HG02870 (cell line): Measurements from ENCODE around the gene TMEM244.
A peak's percentile ranks its signal among the peaks of the same experiment; 100 is the strongest.
"Not testable (repeated sequence)": the region's sequence is repeated elsewhere in the genome, so short reads cannot be mapped to it uniquely, and the experiment has no call there.

Experiments
- ATAC-seq: cut with Tn5 transposase; IDR thresholded peaks from one replicate; pipeline ENCODE4 v1.9.1; 2021; ENCODE audit warnings: mild to moderate bottlenecking, moderate library complexity; ENCODE audit not compliant: unreplicated experiment

Gene TMEM244

DNA sequence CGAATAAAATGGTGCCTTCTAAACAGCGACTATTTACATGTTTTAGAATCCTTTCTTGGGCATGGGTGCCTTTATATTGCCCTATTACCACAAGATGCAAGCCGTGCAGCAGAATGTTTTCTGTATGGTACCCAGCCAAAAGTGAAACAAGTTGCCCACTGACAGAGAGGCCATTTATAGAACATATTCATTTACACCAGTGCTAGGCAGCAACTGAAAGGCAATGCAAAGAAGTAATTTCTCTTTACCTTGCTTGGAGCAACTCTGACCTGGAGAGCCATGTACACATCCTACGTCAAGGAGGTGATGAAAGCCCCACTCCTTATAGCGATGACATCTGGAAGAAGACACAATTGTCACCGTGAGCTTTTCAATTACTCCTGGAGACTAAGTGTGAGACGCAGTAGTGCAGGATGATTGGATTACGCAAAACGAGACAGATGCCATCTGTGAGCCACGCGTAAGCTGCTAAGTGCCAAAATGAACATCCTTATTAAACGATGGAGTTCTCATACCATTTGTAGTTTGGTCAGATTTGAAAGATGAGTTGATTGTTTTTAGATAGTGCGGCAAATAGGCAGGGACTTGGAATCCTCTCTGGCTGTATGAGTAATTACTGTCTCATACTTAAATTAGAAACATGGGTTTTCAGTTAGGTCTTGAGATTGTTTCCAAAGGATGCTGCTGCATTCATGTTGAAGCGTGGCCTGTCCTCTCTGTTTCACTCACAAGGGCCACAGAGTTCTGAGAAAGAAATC lies at the start of gene TMEM244:
TSS of gene TMEM244 (minus strand) at position 408 of the 758 bp plus-strand sequence. CDS start at position 281, 127 bp downstream.
- ATAC-seq, result no peak

DNA sequence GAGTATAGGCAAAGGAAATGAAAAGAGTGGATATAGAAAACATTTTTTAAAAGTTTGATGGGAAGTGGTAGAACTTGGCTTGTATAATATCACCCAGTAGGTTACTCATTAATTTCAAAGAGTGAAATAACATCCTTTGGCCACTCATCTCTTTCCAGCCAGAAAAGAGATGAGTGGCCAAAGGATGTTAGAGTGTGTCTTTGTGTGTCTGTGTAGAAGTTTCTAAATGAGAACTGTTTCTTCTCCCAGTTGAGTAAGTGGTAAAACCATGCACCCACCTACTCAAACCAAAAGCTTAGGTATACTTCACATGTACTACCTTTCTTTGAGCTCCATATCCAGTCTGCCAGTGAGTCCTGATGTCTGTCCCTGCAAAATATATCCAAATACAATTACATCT lies 47.7 kb upstream of the TMEM244 start:
- peak; percentile 61 for ATAC-seq

DNA sequence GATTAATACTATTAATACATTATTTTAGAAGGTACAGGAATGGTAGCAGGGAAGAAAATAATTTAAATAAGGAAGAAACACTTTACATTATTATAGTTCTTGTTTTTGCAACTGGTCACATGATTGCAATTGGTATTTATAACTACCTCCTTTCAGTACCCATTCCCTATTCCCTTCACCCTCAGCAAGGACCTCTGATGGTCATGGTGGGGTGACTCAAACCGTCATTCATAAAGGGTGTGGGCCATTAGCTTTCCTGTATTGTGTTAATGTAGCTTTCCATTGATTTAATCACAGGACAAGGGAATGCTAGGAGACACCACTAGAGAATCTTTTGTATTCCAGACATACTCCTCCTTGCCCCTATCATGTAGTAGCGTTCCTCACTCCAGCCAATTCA lies 47.2 kb upstream of the TMEM244 start:
- ATAC-seq, result peak; percentile 26

- no peak for ATAC-seq
These were observed 45.5 kb upstream of the TMEM244 start for GRCh38 chr6:129906515-129907077.

DNA sequence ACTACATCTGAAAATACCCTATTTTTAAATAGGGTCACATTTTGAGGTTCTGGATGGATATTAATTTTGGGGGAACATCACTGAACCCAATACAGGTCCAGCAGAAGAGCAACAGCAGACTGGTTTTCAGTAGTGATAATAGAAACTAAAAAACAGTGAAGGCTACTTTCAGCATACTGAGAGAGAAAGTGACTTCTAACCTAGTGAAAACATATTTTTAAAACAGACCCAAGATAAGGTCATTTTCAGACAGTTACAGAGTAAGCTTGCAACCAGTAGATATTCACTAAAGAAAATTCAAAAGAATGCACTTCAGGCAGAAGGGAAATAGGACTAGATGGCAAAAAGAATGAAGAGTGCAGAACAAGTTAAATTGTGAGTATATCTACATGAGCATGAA lies 42.0 kb upstream of the TMEM244 start:
- ATAC-seq, result peak; percentile 70

DNA sequence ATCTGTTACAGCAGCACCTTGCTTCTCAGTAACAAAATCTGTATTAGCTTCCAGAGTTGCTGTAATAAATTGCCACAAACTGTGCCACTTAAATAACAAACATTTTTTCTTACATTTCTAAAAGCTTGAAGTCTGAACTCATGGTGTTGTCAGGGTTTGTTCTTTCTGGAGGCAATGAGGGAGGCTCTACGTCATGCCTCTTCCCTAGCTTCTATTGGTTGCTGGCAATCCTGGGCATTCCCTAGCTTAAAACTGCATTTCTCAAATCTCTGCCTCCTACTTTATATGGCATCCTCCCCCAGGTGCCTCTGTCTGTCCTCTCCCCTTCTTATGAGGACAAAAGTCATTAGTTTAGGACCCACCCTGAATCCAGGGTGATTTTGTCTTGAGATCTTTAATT lies 41.6 kb upstream of the TMEM244 start:
- ATAC-seq, result no peak

- ATAC-seq, result no peak
These were observed 40.8 kb upstream of the TMEM244 start for GRCh38 chr6:129901910-129902309.

GRCh38 chr6:129895692-129896091 lies 34.6 kb upstream of the TMEM244 start:
- peak; percentile 42 for ATAC-seq

GRCh38 chr6:129894921-129895320 lies 33.8 kb upstream of the TMEM244 start:
- ATAC-seq, result no peak

GRCh38 chr6:129893640-129894039 lies 32.5 kb upstream of the TMEM244 start:
- no peak for ATAC-seq

GRCh38 chr6:129890701-129891100 lies 29.6 kb upstream of the TMEM244 start:
- no peak for ATAC-seq

GRCh38 chr6:129890164-129890563 lies 29.0 kb upstream of the TMEM244 start:
- ATAC-seq, result no peak

DNA sequence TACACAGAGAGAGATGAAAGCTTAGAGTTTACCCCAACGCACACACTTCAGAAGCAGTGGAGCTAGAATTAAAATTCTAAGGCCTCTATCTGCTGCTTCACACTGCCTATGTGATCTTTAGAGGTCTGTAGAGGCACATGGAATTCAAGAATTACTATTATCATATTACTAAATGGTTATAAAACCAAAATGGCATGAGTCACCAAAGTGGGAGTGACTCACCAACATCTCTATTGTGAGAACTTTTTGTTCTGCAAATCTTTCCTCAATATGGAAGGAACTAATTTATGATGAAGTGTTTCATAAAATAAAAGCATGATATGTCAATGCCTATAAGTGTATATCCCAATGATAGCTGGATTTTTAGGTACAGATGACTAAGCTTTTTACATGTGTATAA lies 28.5 kb upstream of the TMEM244 start:
- no peak for ATAC-seq

DNA sequence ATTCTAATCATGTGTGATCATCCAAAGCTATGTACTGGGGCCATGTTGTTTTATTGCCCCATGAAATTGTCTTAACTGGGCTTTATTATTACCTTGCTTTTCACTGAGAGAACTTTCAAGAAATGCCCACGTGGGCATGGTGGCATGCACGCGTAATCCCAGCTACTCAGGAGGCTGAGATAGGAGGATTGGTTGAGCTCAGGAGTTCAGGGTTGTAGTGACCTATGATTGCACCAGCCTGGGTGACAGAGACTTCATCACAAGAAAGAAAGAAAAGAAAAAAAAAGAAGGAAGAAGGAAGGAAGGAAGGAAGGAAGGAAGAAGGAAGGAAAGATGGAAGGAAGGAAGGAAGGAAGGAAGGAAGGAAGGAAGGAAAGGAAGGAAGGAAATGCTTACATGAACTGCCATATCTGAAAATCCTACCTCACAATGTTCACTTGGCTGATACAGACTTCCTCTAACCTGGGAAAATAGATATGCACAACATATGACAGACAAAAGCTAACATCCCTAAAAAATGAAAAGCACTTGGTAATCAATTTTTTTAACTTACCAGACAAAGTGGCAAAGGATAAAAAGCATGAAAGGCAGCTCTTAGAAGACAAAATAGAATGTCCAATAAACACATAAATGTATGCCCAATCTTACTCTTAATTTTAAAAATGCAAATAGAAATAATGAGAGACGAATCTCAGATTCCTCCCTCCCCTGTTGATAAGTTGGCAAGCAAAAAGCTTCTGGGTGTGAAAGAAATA lies 25.5 kb upstream of the TMEM244 start:
- no peak for ATAC-seq

DNA sequence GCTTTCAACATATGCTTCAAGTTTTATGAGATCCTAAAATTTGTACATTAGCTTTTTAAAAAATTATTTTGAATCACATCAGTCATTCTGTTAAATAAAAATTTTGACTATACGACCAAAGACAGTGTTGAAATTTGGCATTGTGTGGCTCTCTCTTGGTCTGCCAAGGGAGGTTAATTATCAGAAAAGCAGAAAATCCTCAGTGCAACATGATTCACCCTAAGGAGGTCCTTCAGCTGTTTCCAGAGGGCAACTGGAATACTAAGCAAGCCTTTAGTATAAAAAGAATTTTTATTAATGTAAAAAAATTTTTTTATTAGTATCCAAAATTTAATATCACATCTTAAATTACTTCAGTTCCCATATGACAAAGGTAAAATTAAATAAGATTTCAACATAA lies 23.1 kb upstream of the TMEM244 start:
- no peak for ATAC-seq

- ATAC-seq, result peak; percentile 87
These were observed 21.5 kb upstream of the TMEM244 start for GRCh38 chr6:129882510-129883023.

GRCh38 chr6:129877894-129878293 lies 16.8 kb upstream of the TMEM244 start:
- ATAC-seq, result not testable (repeated sequence)

GRCh38 chr6:129875610-129876520 lies 14.8 kb upstream of the TMEM244 start:
- peak; percentile 83 for ATAC-seq

GRCh38 chr6:129874837-129875236 lies 13.7 kb upstream of the TMEM244 start:
- ATAC-seq, result no peak

- ATAC-seq, result no peak
These were observed 11.5 kb upstream of the TMEM244 start for GRCh38 chr6:129872586-129872985.

DNA sequence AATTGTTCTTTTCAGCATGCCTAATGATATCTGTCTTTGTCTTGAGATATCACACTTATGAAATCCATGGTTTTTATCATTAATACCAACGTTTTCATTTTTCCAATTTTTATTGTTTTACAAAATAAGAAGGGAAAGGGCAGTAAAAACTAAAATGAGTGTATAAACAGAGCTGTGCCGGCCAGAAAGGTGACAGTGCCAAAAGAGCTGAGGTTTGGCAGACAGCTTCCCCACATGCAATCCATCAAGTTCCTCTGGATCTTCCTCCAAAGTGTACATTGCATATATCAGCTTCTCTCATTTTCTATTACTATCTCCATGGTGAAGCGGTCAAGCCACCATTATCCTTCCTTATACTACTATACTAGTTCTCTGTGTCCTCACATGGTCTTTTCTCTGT lies 10.1 kb upstream of the TMEM244 start:
- ATAC-seq, result no peak
